HCT116 (cell line): ENCODE measurements around the gene CRIP2. TPM values are rescaled to one million over a fixed set of nuclear protein-coding genes. Genes with fewer than 3 reads are reported as not detected.
A peak's percentile ranks its signal among the peaks of the same experiment; 100 is the strongest.

Experiments used
- ATAC-seq: fragments of 200-7000 bp; cut with Tn5 transposase; 2 replicates; pipeline ENCODE4 v1.9.1; 2020; ENCODE audit warnings: mild to moderate bottlenecking, moderate library complexity
- BruUV-seq: library from RNA; stranded (reverse); fragments of 400-500 nt; replicated peaks from 2 replicates; lab custom pipeline; 2021; lab: Mats Ljungman, UMichigan
- CTCF ChIA-PET: fragments of 300-600 bp; sonication (Branson Sonifier 250); formaldehyde crosslinking; loops from one replicate; lab custom pipeline; 2021; ENCODE audit warnings: antibody characterized with exemption; lab: Charles Lee
- POLR2A ChIA-PET: fragments of 300-600, 350-600 bp; sonication (Branson Sonifier 250); formaldehyde crosslinking; loops from one replicate; lab custom pipeline; 2021; ENCODE audit warnings: antibody characterized with exemption; lab: Charles Lee
- RAD21 ChIA-PET, 2 experiments: fragments of 300-600 bp; sonication (Branson Sonifier 250); formaldehyde crosslinking; loops; one replicate each; lab custom pipeline; 2023; ENCODE audit warnings: low total read pairs in 2 of 2; ENCODE audit not compliant: uncharacterized antibody in 2 of 2, unreplicated experiment in 2 of 2, low non-redundant PET in 1 of 2; lab: Charles Lee
- DNase-seq: peaks from one replicate; pipeline ENCODE4 v3.0.0-alpha.2; 2010; ENCODE audit warnings: low read depth, low spot score
- H2AFZ ChIP-seq: fragments of 200-600 bp; shearing (Covaris generic), sonication (generic); 2 replicates; pipeline ENCODE4 v1.6.1; 2017; ENCODE audit warnings: low read depth, mixed run types, mixed read lengths, antibody characterized with exemption, low read length; ENCODE audit not compliant: poor library complexity, severe bottlenecking
- H3K27ac ChIP-seq: 2 replicates; pipeline ENCODE4 v1.5.1; 2012; ENCODE audit warnings: low read depth, low read length
- H3K27me3 ChIP-seq: fragments of 200-600 bp; sonication (generic); 2 replicates; pipeline ENCODE4 v1.6.1; 2016; ENCODE audit warnings: mixed run types, low read length, mixed read lengths; ENCODE audit not compliant: insufficient read depth
- H3K36me3 ChIP-seq, 2 experiments: fragments of 200-500 bp in 1 of 2; fragments of 200-600 bp in 1 of 2; sonication (Bioruptor generic) in 1 of 2; sonication (generic) in 1 of 2; 2 replicates each; pipeline versions ENCODE4 v1.5.1 to v1.6.1; 2014 to 2016; ENCODE audit warnings: low read length in 2 of 2, inconsistent platforms in 1 of 2, mixed read lengths in 1 of 2, mixed run types in 1 of 2; ENCODE audit not compliant: insufficient read depth in 2 of 2, control insufficient read depth in 1 of 2
- H3K4me1 ChIP-seq, 2 experiments: fragments of 200-600 bp in 1 of 2; sonication (generic) in 1 of 2; 2 replicates each; pipeline versions ENCODE4 v1.5.1 to v1.6.1; 2012 to 2017; ENCODE audit warnings: low read length in 2 of 2, inconsistent platforms in 1 of 2, mild to moderate bottlenecking in 1 of 2, mixed read lengths in 1 of 2, mixed run types in 1 of 2, moderate library complexity in 1 of 2; ENCODE audit not compliant: insufficient read depth in 2 of 2, control insufficient read depth in 1 of 2
- H3K4me2 ChIP-seq: fragments of 200-600 bp; sonication (generic); 2 replicates; pipeline ENCODE4 v1.6.1; 2017; ENCODE audit warnings: mixed run types, low read length, mixed read lengths
- H3K4me3 ChIP-seq, 2 experiments: fragments of 200-600 bp in 1 of 2; sonication (generic) in 1 of 2; replicated peaks in 1 of 2; 2 replicates each; pipeline ENCODE4 v1.5.1; 2011 to 2016; ENCODE audit warnings: low read length in 2 of 2, control low read depth in 1 of 2, low read depth in 1 of 2, mild to moderate bottlenecking in 1 of 2, mixed read lengths in 1 of 2, mixed run types in 1 of 2
- H3K79me2 ChIP-seq: fragments of 200-600 bp; sonication (generic); 2 replicates; pipeline ENCODE4 v1.6.1; 2017; ENCODE audit warnings: mild to moderate bottlenecking, mixed run types, low read length, moderate library complexity, mixed read lengths; ENCODE audit not compliant: insufficient read depth
- H3K9ac ChIP-seq: fragments of 200-600 bp; sonication (generic); 2 replicates; pipeline ENCODE4 v1.6.1; 2016; ENCODE audit warnings: low read length, mixed read lengths
- H3K9me2 ChIP-seq: fragments of 200-600 bp; sonication (generic), shearing (Covaris generic); 2 replicates; pipeline ENCODE4 v1.6.1; 2017; ENCODE audit warnings: mixed run types, mild to moderate bottlenecking, moderate library complexity; ENCODE audit not compliant: insufficient read depth
- H3K9me3 ChIP-seq, 2 experiments: fragments of 200-500 bp in 1 of 2; fragments of 200-600 bp in 1 of 2; sonication (Bioruptor generic) in 1 of 2; sonication (generic) in 1 of 2; 2 replicates each; pipeline ENCODE4 v1.6.1; 2014 to 2017; ENCODE audit warnings: low read length in 2 of 2, mixed read lengths in 2 of 2, inconsistent platforms in 1 of 2, low read depth in 1 of 2, mild to moderate bottlenecking in 1 of 2, mixed run types in 1 of 2, moderate library complexity in 1 of 2; ENCODE audit not compliant: control insufficient read depth in 1 of 2, insufficient read depth in 1 of 2
- H4K20me1 ChIP-seq: fragments of 200-600 bp; sonication (generic), shearing (Covaris generic); 2 replicates; pipeline ENCODE4 v1.6.1; 2017; ENCODE audit warnings: mixed run types, mild to moderate bottlenecking, moderate library complexity; ENCODE audit not compliant: insufficient read depth
- EGR1 ChIP-seq: IDR thresholded peaks from 2 replicates; pipeline ENCODE4 v1.6.1; 2012; ENCODE audit warnings: low read depth
- ELF1 ChIP-seq: IDR thresholded peaks from 2 replicates; pipeline ENCODE4 v1.6.1; 2012; ENCODE audit warnings: low read depth, borderline replicate concordance
- POLR2AphosphoS5 ChIP-seq: IDR thresholded peaks from 2 replicates; pipeline ENCODE4 v1.6.1; 2011; ENCODE audit warnings: mild to moderate bottlenecking, low read depth, low read length, moderate library complexity
- SIN3A ChIP-seq: IDR thresholded peaks from 2 replicates; pipeline ENCODE4 v1.6.1; 2012; ENCODE audit warnings: low read depth
- TCF7L2 ChIP-seq: IDR thresholded peaks from 2 replicates; pipeline ENCODE4 v1.7.0; 2011; ENCODE audit warnings: borderline replicate concordance, inconsistent platforms; ENCODE audit not compliant: insufficient read depth, insufficient read length; ENCODE audit errors: extremely low read depth
- intact Hi-C: fragments of 100-400 bp; cut with micrococcal nuclease; formaldehyde crosslinking; loops from 2 replicates; pipeline ENCODE4 v1.10.0; 2022
- total RNA-seq: library from RNA; stranded (reverse); gene quantifications from one replicate; pipeline ENCODE4 v1.2.1, GENCODE V29; 2021; ENCODE audit not compliant: unreplicated experiment
- TF ChIP-seq, protein P1 (sequence below): IDR thresholded peaks from 2 replicates; pipeline ENCODE4 v1.6.1; 2012
- TF ChIP-seq, protein P2 (sequence below): IDR thresholded peaks from 2 replicates; pipeline ENCODE4 v1.6.1; 2012
- TF ChIP-seq, protein P3 (sequence below): IDR thresholded peaks from 2 replicates; pipeline ENCODE4 v1.6.1; 2011; ENCODE audit warnings: mild to moderate bottlenecking, low read length, moderate library complexity; ENCODE audit not compliant: insufficient replicate concordance; ENCODE audit errors: extremely low read depth

The CRIP2 gene
- total RNA-seq, 1 experiment from 2014 or later = 31.1 TPM

DNA sequence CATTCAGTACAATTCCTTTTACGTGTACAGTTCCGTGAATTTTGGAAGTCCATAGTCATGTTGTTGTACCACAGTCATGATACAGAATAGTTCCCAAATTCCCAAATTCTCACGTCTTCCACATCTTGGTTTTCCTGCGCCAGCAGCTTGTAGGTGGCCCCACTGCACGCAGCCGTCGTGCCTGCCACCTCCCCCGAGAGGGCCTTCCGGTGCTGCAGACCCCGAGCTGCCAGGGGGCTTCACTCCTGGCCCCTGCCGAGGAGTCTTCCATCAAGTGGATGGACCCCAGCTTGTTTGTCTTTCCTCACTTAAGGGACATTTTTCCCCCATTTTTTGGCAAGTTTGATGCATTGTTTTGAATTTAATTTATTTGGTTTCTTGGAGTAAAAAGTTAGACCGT is 38.2 kb upstream of the CRIP2 start:
- Histone ChIP-seq H3K27me3 (no peaks in the 10 kb centered on the region), H3K36me3 (peaks cover 4 to 10% of the 10 kb centered on the region in 2 experiments; a peak in 2 of 4 replicates), H3K9me3 (no peaks in the 10 kb centered on the region), H4K20me1 (peaks cover 10% of the 10 kb centered on the region; the same call in 1 of the 2 replicates), H3K4me3 (no peak overlapping the region), H3K4me1 (peaks cover 3 to 6% of the 10 kb centered on the region in 2 experiments), H3K4me2 (no peak overlapping the region), H3K27ac (no peak overlapping the region), H3K9ac (no peak overlapping the region), H3K9me2 (no peaks in the 10 kb centered on the region), H3K79me2 (peaks cover 86% of the 10 kb centered on the region), H2AFZ (no peak overlapping the region)
- no TSS peak for BruUV-seq
- TF ChIP-seq, protein P1, sequence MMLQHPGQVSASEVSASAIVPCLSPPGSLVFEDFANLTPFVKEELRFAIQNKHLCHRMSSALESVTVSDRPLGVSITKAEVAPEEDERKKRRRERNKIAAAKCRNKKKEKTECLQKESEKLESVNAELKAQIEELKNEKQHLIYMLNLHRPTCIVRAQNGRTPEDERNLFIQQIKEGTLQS = no peak
- TF ChIP-seq SIN3A = no peak
- no peak for TF ChIP-seq POLR2AphosphoS5
- TF ChIP-seq, protein P2, sequence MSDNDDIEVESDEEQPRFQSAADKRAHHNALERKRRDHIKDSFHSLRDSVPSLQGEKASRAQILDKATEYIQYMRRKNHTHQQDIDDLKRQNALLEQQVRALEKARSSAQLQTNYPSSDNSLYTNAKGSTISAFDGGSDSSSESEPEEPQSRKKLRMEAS = no peak
- no peak for TF ChIP-seq TCF7L2
- POLR2A ChIA-PET = interaction anchor here (0.6 kb wide), 1 partner anchor 234 kb away, joined by 3 read pairs; no protein-coding TSS in a partner anchor
- intact Hi-C loops = no loop called here
- RAD21 ChIA-PET = no interaction called here
- ATAC-seq (no peak), DNase-seq (no peak)
- CTCF ChIA-PET = no interaction called here

DNA sequence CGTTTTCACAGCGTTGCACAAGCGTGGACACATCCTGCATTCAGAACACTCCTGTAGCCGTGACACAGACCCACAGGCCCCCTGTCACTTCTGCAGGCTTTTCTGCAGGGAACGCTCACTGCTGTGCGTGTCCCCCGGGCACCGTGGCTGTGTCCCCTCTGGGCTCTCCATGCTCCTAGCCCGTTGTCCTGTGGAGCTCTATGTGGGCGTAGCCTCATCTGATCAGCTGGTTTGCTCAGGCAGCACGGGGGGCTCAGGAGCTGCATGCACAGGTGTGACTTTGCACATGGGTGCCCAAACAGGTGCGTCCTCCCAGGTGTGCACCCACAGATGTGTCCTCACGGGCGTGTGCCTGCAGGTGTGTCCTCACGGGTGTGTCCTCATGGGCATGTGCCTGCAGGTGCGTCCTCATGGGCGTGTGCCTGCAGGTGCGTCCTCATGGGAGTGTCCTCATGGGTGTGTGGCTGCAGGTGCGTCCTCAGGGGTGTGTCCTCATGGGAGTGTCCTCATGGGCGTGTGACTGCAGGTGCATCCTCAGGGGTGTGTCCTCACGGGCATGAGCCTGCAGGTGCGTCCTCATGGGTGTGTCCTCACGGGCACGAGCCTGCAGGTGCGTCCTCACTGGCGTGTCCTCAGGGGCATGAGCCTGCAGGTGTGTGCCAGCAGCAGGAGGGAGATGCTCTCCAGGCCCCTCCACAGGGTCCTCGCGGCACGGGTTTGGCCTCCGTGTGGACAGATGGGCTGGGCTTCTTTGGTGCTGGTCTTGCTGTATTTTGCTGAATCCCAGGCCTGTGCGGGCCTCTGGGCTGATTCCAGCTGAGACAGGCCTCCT is 37.5 kb upstream of the CRIP2 start:
- no peaks in the 10 kb centered on the region for H3K9me2 ChIP-seq
- no TSS peak for BruUV-seq
- no peaks in the 10 kb centered on the region for H3K27me3 ChIP-seq
- RAD21 ChIA-PET = no interaction called here
- no peak for DNase-seq
- no peak overlapping the region for H3K4me3 ChIP-seq
- no peaks in the 10 kb centered on the region for H3K9me3 ChIP-seq
- H3K79me2 ChIP-seq = peaks cover 80% of the 10 kb centered on the region
- H3K36me3 ChIP-seq = peaks cover 8 to 10% of the 10 kb centered on the region in 2 experiments; a peak in 3 of 4 replicates
- no peak overlapping the region for H3K27ac ChIP-seq
- H3K4me1 ChIP-seq = no peaks in the 10 kb centered on the region
- CTCF ChIA-PET = no interaction called here
- H4K20me1 ChIP-seq = peaks cover 6% of the 10 kb centered on the region; the same call in 1 of the 2 replicates
- H3K9ac ChIP-seq = no peak overlapping the region
- H2AFZ ChIP-seq = no peak overlapping the region
- TF ChIP-seq, protein P3, sequence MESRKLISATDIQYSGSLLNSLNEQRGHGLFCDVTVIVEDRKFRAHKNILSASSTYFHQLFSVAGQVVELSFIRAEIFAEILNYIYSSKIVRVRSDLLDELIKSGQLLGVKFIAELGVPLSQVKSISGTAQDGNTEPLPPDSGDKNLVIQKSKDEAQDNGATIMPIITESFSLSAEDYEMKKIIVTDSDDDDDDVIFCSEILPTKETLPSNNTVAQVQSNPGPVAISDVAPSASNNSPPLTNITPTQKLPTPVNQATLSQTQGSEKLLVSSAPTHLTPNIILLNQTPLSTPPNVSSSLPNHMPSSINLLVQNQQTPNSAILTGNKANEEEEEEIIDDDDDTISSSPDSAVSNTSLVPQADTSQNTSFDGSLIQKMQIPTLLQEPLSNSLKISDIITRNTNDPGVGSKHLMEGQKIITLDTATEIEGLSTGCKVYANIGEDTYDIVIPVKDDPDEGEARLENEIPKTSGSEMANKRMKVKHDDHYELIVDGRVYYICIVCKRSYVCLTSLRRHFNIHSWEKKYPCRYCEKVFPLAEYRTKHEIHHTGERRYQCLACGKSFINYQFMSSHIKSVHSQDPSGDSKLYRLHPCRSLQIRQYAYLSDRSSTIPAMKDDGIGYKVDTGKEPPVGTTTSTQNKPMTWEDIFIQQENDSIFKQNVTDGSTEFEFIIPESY = no peak
- TF ChIP-seq, protein P2 = no peak
- TF ChIP-seq EGR1 (no peak), ELF1 (no peak), SIN3A (no peak), POLR2AphosphoS5 (no peak)
- no peak overlapping the region for H3K4me2 ChIP-seq
- POLR2A ChIA-PET = no interaction called here
- intact Hi-C loops = no loop called here
- ATAC-seq = peak; percentile 36
